GM18867 (cell line): ENCODE data around the gene PLCL1.

Experiments used
- ATAC-seq: cut with Tn5 transposase; IDR thresholded peaks from one replicate; pipeline ENCODE4 v1.9.1; 2021; ENCODE audit warnings: mild to moderate bottlenecking, moderate library complexity; ENCODE audit not compliant: unreplicated experiment

Gene PLCL1

GRCh38 chr2:198098918-198099317, 294.5 kb downstream of the PLCL1 start:
- ATAC-seq: no peak

GRCh38 chr2:198100346-198100745, 296.0 kb downstream of the PLCL1 start:
- ATAC-seq: no peak

GRCh38 chr2:198101688-198102087, 297.3 kb downstream of the PLCL1 start:
- no peak for ATAC-seq

- ATAC-seq: no peak
Measured at GRCh38 chr2:198102120-198102519, 297.7 kb downstream of the PLCL1 start.

- ATAC-seq: no peak
Measured at GRCh38 chr2:198102856-198103255, 298.5 kb downstream of the PLCL1 start.

- ATAC-seq: no peak
Measured at GRCh38 chr2:198106621-198107385, 302.4 kb downstream of the PLCL1 start.

- ATAC-seq: no peak
Measured at GRCh38 chr2:198113316-198113715, 308.9 kb downstream of the PLCL1 start.

- ATAC-seq: no peak
Measured at GRCh38 chr2:198114064-198114463, 309.7 kb downstream of the PLCL1 start.

- no peak for ATAC-seq
Measured at GRCh38 chr2:198115201-198115600, 310.8 kb downstream of the PLCL1 start.

GRCh38 chr2:198116756-198117155, 312.4 kb downstream of the PLCL1 start:
- ATAC-seq: no peak

- ATAC-seq: no peak
Measured at GRCh38 chr2:198117406-198118041, 313.1 kb downstream of the PLCL1 start.

GRCh38 chr2:198127627-198128026, 323.2 kb downstream of the PLCL1 start:
- peak; percentile 83 for ATAC-seq

GRCh38 chr2:198129609-198130008, 325.2 kb downstream of the PLCL1 start:
- no peak for ATAC-seq

GRCh38 chr2:198134293-198134955, 330.0 kb downstream of the PLCL1 start:
- ATAC-seq: no peak

- ATAC-seq: no peak
Measured at GRCh38 chr2:198135481-198135934, 331.1 kb downstream of the PLCL1 start.

- ATAC-seq: no peak
Measured at GRCh38 chr2:198136142-198136541, 331.7 kb downstream of the PLCL1 start.

- no peak for ATAC-seq
Measured at GRCh38 chr2:198137733-198138132, 333.3 kb downstream of the PLCL1 start.

GRCh38 chr2:198141726-198142125, 337.3 kb downstream of the PLCL1 start:
- ATAC-seq: no peak

GRCh38 chr2:198143156-198143555, 338.8 kb downstream of the PLCL1 start:
- no peak for ATAC-seq

- no peak for ATAC-seq
Measured at GRCh38 chr2:198143793-198144192, 339.4 kb downstream of the PLCL1 start.

GRCh38 chr2:198144660-198145059, 340.3 kb downstream of the PLCL1 start:
- no peak for ATAC-seq
